GM13977 (cell line): ENCODE results near the gene DHRS13.

Source experiments
- DNase-seq: peaks from one replicate; pipeline ENCODE4 v3.0.0; 2012; ENCODE audit warnings: low spot score
- CTCF ChIP-seq: IDR thresholded peaks from 2 replicates; pipeline ENCODE4 v1.5.1; 2012; ENCODE audit warnings: mild to moderate bottlenecking, control low read depth; ENCODE audit not compliant: insufficient read depth; ENCODE audit errors: extremely low read depth, missing control alignments
- in situ Hi-C: fragments of 300-500 bp; cut with MboI; formaldehyde crosslinking; loops from one replicate; pipeline ENCODE4 v1.12.0; 2022; ENCODE audit warnings: low sequenced_read_pairs, low pct_unique_long_range_greater_than_20kb, mixed read lengths, inconsistent platforms; ENCODE audit not compliant: unreplicated experiment

Gene DHRS13

DNA sequence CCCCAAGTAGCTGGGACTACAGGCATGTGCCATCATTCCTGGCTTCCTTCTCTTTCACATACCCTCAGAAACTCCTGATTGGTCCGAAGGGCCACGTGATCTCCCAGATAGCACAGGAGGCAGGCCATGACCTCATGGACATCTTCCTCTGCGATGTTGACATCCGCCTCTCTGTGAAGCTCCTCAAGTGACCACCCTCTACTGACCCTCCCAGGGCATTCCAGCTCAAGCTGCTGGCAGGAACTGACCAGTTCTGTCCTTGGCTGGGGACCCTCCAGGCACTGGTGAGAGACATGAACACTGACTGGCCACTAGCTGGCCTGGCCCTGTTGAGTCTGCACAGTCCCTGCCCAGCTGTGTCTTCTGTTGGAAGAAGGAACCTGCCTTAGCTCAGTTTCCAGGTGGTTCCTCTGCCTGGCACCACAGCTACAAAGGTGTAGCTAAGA, 42.5 kb downstream of the DHRS13 start:
- no peak for TF ChIP-seq CTCF
- DNase-seq: no peak
- in situ Hi-C loops: no loop called here

DNA sequence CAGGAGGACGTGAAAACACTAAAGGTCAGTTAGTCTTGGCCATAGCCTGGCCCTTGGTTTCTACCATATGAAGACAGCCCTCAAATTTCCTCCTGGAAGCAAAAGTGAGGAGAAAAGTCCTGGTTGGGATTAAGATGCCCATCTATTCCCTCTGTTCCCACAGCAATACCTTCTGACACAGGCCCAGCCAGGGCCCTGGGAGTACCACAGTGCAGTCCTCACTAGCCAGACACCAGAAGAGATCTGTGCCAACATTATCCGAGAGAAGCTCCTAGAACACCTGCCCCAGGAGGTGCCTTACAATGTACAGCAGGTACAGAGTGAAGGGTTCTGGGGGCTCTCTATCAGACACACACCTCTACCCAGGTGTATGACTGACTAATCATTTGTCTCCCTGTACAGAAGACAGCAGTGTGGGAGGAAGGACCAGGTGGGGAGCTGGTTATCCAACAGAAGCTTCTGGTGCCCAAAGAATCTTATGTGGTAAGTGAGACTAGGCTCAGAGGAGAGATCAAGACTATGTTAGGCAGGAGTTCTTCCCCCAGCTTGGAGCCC, 44.0 kb downstream of the DHRS13 start:
- TF ChIP-seq CTCF: no peak
- no peak for DNase-seq
- in situ Hi-C loops: no loop called here

- in situ Hi-C loops: no loop called here
Observed at GRCh38 chr17:28857905-28858800, 44.7 kb downstream of the DHRS13 start.

GRCh38 chr17:28856028-28856574, 46.8 kb downstream of the DHRS13 start:
- no peak for TF ChIP-seq CTCF
- DNase-seq: no peak
- in situ Hi-C loops: no loop called here

More at GRCh38 chr17:28857905-28858800, 44.7 kb downstream of the DHRS13 start:
- TF ChIP-seq CTCF: no peak
- DNase-seq: no peak

- DNase-seq: no peak
- TF ChIP-seq CTCF: no peak
- in situ Hi-C loops: no loop called here
Observed at GRCh38 chr17:28855336-28855679, 47.6 kb downstream of the DHRS13 start.

DNA sequence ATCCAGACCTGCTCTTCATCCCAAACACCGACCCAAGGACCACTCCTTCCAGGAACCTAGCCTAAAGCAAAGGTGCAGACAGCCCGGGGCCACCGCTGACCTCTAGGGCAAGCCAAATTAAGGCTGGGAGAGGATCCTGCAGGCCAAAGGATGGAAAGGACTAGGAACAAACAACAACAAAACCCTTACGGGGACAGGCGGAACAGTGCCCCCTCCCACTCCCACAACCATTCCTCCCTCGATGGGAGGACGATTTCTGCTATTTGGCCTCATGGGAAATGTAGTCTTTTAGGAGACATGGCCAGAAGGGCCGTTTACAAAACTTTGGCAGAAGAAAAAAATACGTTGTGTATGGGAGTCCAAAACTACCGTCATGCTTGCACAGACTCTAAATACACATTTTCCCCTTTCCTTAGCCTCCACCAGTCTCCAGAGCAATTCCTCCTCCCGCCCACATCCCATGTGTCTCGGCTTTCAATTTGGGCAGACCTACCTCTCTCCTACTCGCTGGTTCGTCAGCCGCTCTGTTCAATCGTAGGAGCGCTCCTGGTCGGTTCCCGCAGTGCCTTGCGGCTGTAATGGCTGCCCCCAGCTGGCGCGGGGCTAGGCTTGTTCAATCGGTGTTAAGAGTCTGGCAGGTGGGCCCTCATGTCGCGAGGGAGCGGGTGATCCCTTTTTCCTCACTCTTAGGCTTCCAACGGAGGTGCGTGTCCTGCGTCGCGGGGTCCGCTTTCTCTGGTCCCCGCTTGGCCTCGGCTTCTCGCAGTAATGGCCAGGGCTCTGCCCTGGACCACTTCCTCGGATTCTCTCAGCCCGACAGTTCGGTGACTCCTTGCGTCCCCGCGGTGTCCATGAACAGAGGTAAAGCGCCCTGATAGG, 48.2 kb downstream of the DHRS13 start, which contains the start of gene ERAL1:
Gene ERAL1, plus strand, starts transcription at position 560 of the 879 bp plus-strand sequence. Its CDS starts 19 bp downstream, at position 579.
- in situ Hi-C loops: no loop called here
- no peak for TF ChIP-seq CTCF
- DNase-seq: peak; percentile 87
